ENCODE measurements around the gene TMEM127.

Gene TMEM127

GRCh38 chr2:96254571-96254970 lies 11.2 kb downstream of the TMEM127 start:
- H3K27ac ChIP-seq (ENCODE audit: low read depth in 2 of 2, low read length in 2 of 2), result no peak overlapping the region
- no peaks in the 10 kb centered on the region for H3K9me3 ChIP-seq (ENCODE audit: control insufficient read depth in 2 of 2, low read length in 2 of 2)
- peaks cover 39 to 61% of the 10 kb centered on the region in 2 donors for H3K36me3 ChIP-seq (ENCODE audit: control insufficient read depth in 2 of 2, insufficient read depth in 2 of 2, low read length in 2 of 2)

GRCh38 chr2:96253006-96253405 lies 12.8 kb downstream of the TMEM127 start:
- Histone ChIP-seq H3K36me3 (ENCODE audit: control insufficient read depth in 2 of 2, insufficient read depth in 2 of 2, low read length in 2 of 2) (peaks cover 39 to 51% of the 10 kb centered on the region in 2 donors), H3K9me3 (ENCODE audit: control insufficient read depth in 2 of 2, low read length in 2 of 2) (no peaks in the 10 kb centered on the region), H3K4me3 (ENCODE audit: low read length in 2 of 2) (no peak overlapping the region), H3K9ac (ENCODE audit: low read depth in 1 of 2, low read length in 2 of 2) (no peak overlapping the region), H3K27me3 (ENCODE audit: control insufficient read depth in 2 of 2, insufficient read depth in 2 of 2, low read length in 2 of 2) (no peaks in the 10 kb centered on the region), H3K4me1 (ENCODE audit: control insufficient read depth in 2 of 2, insufficient read depth in 2 of 2, low read length in 2 of 2) (no peaks in the 10 kb centered on the region), H3K27ac (ENCODE audit: low read depth in 2 of 2, low read length in 2 of 2) (no peak overlapping the region)

More at GRCh38 chr2:96254571-96254970, 11.2 kb downstream of the TMEM127 start:
- H3K27me3 ChIP-seq (ENCODE audit: control insufficient read depth in 2 of 2, insufficient read depth in 2 of 2, low read length in 2 of 2), result no peaks in the 10 kb centered on the region
- peak overlapping the region in 1 of 2 donors; percentile 11 for H3K4me3 ChIP-seq (ENCODE audit: low read length in 2 of 2)
- H3K9ac ChIP-seq (ENCODE audit: low read depth in 1 of 2, low read length in 2 of 2), result peak overlapping the region in 1 of 2 donors; percentile 8
- peaks cover 8 to 9% of the 10 kb centered on the region in 2 donors for H3K4me1 ChIP-seq (ENCODE audit: control insufficient read depth in 2 of 2, insufficient read depth in 2 of 2, low read length in 2 of 2)

GRCh38 chr2:96252526-96252925 lies 13.3 kb downstream of the TMEM127 start:
- H3K4me3 ChIP-seq (ENCODE audit: low read length in 2 of 2), result no peak overlapping the region
- no peak overlapping the region for H3K27ac ChIP-seq (ENCODE audit: low read depth in 2 of 2, low read length in 2 of 2)
- H3K9ac ChIP-seq (ENCODE audit: low read depth in 1 of 2, low read length in 2 of 2), result no peak overlapping the region
- H3K9me3 ChIP-seq (ENCODE audit: control insufficient read depth in 2 of 2, low read length in 2 of 2), result no peaks in the 10 kb centered on the region
- H3K27me3 ChIP-seq (ENCODE audit: control insufficient read depth in 2 of 2, insufficient read depth in 2 of 2, low read length in 2 of 2), result no peaks in the 10 kb centered on the region
- no peaks in the 10 kb centered on the region for H3K4me1 ChIP-seq (ENCODE audit: control insufficient read depth in 2 of 2, insufficient read depth in 2 of 2, low read length in 2 of 2)
- H3K36me3 ChIP-seq (ENCODE audit: control insufficient read depth in 2 of 2, insufficient read depth in 2 of 2, low read length in 2 of 2), result peaks cover 39 to 51% of the 10 kb centered on the region in 2 donors

DNA sequence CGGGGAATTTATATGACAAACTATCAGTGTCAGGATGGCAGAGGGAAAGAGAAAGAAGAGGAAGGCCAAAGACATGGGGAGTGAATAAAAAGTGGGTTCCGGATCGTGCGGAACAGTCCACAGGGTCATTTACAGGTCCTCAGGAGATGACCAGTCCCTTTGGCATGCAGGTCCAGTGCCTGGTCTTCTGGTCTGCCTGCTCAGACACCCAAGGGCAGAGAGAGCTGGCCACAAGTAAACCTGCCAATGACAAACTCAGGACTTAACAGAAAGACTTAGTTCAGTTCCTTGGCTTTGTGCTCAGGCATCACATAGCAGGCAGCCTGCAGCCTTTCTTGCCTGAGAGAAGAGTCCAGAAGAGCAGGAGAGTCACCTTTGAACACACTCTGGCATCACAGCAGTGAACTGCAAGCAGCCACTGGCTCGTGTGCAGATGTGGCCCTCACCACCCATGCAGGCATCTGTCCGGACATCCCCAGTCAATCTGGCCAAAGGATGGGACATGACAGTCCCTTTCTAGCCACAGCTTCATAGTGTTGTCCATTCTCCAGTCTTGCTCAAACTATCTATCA lies 14.0 kb downstream of the TMEM127 start:
- Histone ChIP-seq H3K9ac (ENCODE audit: low read depth in 1 of 2, low read length in 2 of 2) (no peak overlapping the region), H3K36me3 (ENCODE audit: control insufficient read depth in 2 of 2, insufficient read depth in 2 of 2, low read length in 2 of 2) (peaks cover 39 to 50% of the 10 kb centered on the region in 2 donors), H3K4me3 (ENCODE audit: low read length in 2 of 2) (no peak overlapping the region), H3K27ac (ENCODE audit: low read depth in 2 of 2, low read length in 2 of 2) (no peak overlapping the region), H3K27me3 (ENCODE audit: control insufficient read depth in 2 of 2, insufficient read depth in 2 of 2, low read length in 2 of 2) (no peaks in the 10 kb centered on the region), H3K9me3 (ENCODE audit: control insufficient read depth in 2 of 2, low read length in 2 of 2) (no peaks in the 10 kb centered on the region), H3K4me1 (ENCODE audit: control insufficient read depth in 2 of 2, insufficient read depth in 2 of 2, low read length in 2 of 2) (no peaks in the 10 kb centered on the region)

DNA sequence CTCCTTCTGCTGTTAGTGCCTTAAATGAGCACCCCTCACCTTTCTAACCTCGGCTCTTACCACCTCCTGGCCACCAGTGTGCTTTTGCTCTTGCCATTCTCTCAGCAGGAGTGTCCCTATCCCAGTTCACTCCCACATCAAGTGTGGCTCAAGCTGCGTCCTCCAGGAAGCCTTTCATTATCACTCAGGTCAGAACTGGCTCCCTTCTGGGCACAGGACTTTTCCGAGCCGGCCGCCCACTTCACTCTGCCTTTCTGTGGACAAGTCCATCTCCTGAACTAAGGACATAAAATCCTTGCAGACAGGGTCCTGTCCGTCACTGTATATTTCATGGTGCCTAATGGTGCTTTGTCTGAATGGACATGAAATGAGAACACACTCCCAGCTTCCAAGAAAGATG lies 15.6 kb downstream of the TMEM127 start:
- Histone ChIP-seq H3K27ac (ENCODE audit: low read depth in 2 of 2, low read length in 2 of 2) (no peak overlapping the region), H3K9me3 (ENCODE audit: control insufficient read depth in 2 of 2, low read length in 2 of 2) (no peaks in the 10 kb centered on the region), H3K27me3 (ENCODE audit: control insufficient read depth in 2 of 2, insufficient read depth in 2 of 2, low read length in 2 of 2) (no peaks in the 10 kb centered on the region), H3K9ac (ENCODE audit: low read depth in 1 of 2, low read length in 2 of 2) (no peak overlapping the region), H3K4me3 (ENCODE audit: low read length in 2 of 2) (no peak overlapping the region), H3K4me1 (ENCODE audit: control insufficient read depth in 2 of 2, insufficient read depth in 2 of 2, low read length in 2 of 2) (no peaks in the 10 kb centered on the region), H3K36me3 (ENCODE audit: control insufficient read depth in 2 of 2, insufficient read depth in 2 of 2, low read length in 2 of 2) (peaks cover 34 to 39% of the 10 kb centered on the region in 2 donors)

DNA sequence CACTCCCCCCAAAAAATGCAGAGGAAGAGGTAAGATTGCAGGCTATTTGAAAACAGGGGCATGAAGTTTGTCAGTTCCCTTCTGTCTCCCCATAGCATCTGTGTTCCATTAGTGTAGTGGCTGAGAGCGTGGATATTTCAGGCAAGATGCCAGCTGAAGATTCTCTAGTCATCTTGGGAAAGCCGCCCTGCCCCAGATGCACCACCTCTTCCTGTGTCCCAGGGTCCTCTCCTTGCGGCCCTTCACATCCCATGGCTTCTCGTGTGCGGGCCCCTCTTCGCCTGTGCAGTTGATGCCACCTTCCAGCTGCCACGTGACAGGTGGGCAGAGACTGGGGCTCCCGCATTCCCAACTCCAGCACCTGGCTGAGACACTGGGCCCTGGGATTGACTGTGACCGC lies 16.1 kb downstream of the TMEM127 start:
- H3K36me3 ChIP-seq (ENCODE audit: control insufficient read depth in 2 of 2, insufficient read depth in 2 of 2, low read length in 2 of 2), result peaks cover 29 to 34% of the 10 kb centered on the region in 2 donors
- no peaks in the 10 kb centered on the region for H3K4me1 ChIP-seq (ENCODE audit: control insufficient read depth in 2 of 2, insufficient read depth in 2 of 2, low read length in 2 of 2)
- H3K9me3 ChIP-seq (ENCODE audit: control insufficient read depth in 2 of 2, low read length in 2 of 2), result no peaks in the 10 kb centered on the region
- H3K4me3 ChIP-seq (ENCODE audit: low read length in 2 of 2), result no peak overlapping the region
- no peak overlapping the region for H3K9ac ChIP-seq (ENCODE audit: low read depth in 1 of 2, low read length in 2 of 2)
- no peaks in the 10 kb centered on the region for H3K27me3 ChIP-seq (ENCODE audit: control insufficient read depth in 2 of 2, insufficient read depth in 2 of 2, low read length in 2 of 2)
- no peak overlapping the region for H3K27ac ChIP-seq (ENCODE audit: low read depth in 2 of 2, low read length in 2 of 2)

- Histone ChIP-seq H3K36me3 (ENCODE audit: control insufficient read depth in 2 of 2, insufficient read depth in 2 of 2, low read length in 2 of 2) (peaks cover 18 to 24% of the 10 kb centered on the region in 2 donors), H3K9me3 (ENCODE audit: control insufficient read depth in 2 of 2, low read length in 2 of 2) (no peaks in the 10 kb centered on the region), H3K4me1 (ENCODE audit: control insufficient read depth in 2 of 2, insufficient read depth in 2 of 2, low read length in 2 of 2) (no peaks in the 10 kb centered on the region), H3K27ac (ENCODE audit: low read depth in 2 of 2, low read length in 2 of 2) (no peak overlapping the region), H3K9ac (ENCODE audit: low read depth in 1 of 2, low read length in 2 of 2) (no peak overlapping the region), H3K4me3 (ENCODE audit: low read length in 2 of 2) (no peak overlapping the region), H3K27me3 (ENCODE audit: control insufficient read depth in 2 of 2, insufficient read depth in 2 of 2, low read length in 2 of 2) (no peaks in the 10 kb centered on the region)
Measured at GRCh38 chr2:96248624-96249023, 17.2 kb downstream of the TMEM127 start.

DNA sequence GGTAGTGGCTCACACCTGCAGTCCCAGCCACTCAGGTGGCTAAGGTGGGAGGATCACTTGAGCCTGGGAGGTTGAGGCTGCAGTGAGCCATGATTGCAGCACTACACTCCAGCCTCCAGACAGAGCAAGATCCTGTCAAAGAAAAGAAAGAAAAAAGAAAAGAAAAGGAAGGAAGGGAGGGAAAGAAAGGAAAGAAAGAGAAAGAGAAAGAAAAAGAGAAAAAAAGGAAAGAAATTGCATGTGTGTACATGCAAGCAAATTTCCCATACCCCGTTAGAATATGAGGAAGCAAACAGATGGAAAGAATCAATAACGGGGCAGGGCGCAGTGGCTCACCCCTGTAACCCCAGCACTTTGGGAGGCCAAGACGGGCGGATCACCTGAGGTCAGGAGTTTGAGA lies 17.9 kb downstream of the TMEM127 start:
- H3K9ac ChIP-seq (ENCODE audit: low read depth in 1 of 2, low read length in 2 of 2), result no peak overlapping the region

DNA sequence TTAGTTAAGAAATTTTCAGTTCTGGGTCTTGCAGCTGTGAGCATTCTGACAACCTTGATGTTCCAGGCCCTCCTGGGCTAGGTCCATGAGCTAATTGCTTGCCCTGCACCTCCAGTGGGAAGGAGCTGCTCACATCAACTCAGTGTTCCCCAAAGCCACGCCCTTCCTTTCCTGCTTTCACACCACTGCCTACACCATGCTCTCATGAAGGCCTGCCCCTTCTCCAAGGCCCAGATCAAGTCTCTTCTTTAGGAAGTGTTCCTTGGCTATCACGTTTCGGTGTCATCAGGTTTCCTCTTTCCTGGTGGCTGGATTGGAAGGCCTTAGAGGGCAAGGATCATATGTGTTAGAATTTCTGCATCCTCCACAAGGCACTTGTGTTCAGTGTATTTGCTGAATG lies 18.8 kb downstream of the TMEM127 start:
- H3K4me3 ChIP-seq (ENCODE audit: low read length in 2 of 2), result no peak overlapping the region
- H3K9ac ChIP-seq (ENCODE audit: low read depth in 1 of 2, low read length in 2 of 2), result no peak overlapping the region
- peaks cover 4 to 8% of the 10 kb centered on the region in 2 donors for H3K36me3 ChIP-seq (ENCODE audit: control insufficient read depth in 2 of 2, insufficient read depth in 2 of 2, low read length in 2 of 2)
- no peak overlapping the region for H3K27ac ChIP-seq (ENCODE audit: low read depth in 2 of 2, low read length in 2 of 2)
- no peaks in the 10 kb centered on the region for H3K27me3 ChIP-seq (ENCODE audit: control insufficient read depth in 2 of 2, insufficient read depth in 2 of 2, low read length in 2 of 2)
- no peaks in the 10 kb centered on the region for H3K4me1 ChIP-seq (ENCODE audit: control insufficient read depth in 2 of 2, insufficient read depth in 2 of 2, low read length in 2 of 2)
- H3K9me3 ChIP-seq (ENCODE audit: control insufficient read depth in 2 of 2, low read length in 2 of 2), result no peaks in the 10 kb centered on the region

More for the DNA sequence above, 17.9 kb downstream of the TMEM127 start:
- Histone ChIP-seq H3K9me3 (ENCODE audit: control insufficient read depth in 2 of 2, low read length in 2 of 2) (no peaks in the 10 kb centered on the region), H3K27me3 (ENCODE audit: control insufficient read depth in 2 of 2, insufficient read depth in 2 of 2, low read length in 2 of 2) (no peaks in the 10 kb centered on the region), H3K36me3 (ENCODE audit: control insufficient read depth in 2 of 2, insufficient read depth in 2 of 2, low read length in 2 of 2) (peaks cover 11 to 16% of the 10 kb centered on the region in 2 donors), H3K4me1 (ENCODE audit: control insufficient read depth in 2 of 2, insufficient read depth in 2 of 2, low read length in 2 of 2) (no peaks in the 10 kb centered on the region), H3K4me3 (ENCODE audit: low read length in 2 of 2) (no peak overlapping the region), H3K27ac (ENCODE audit: low read depth in 2 of 2, low read length in 2 of 2) (no peak overlapping the region)

DNA sequence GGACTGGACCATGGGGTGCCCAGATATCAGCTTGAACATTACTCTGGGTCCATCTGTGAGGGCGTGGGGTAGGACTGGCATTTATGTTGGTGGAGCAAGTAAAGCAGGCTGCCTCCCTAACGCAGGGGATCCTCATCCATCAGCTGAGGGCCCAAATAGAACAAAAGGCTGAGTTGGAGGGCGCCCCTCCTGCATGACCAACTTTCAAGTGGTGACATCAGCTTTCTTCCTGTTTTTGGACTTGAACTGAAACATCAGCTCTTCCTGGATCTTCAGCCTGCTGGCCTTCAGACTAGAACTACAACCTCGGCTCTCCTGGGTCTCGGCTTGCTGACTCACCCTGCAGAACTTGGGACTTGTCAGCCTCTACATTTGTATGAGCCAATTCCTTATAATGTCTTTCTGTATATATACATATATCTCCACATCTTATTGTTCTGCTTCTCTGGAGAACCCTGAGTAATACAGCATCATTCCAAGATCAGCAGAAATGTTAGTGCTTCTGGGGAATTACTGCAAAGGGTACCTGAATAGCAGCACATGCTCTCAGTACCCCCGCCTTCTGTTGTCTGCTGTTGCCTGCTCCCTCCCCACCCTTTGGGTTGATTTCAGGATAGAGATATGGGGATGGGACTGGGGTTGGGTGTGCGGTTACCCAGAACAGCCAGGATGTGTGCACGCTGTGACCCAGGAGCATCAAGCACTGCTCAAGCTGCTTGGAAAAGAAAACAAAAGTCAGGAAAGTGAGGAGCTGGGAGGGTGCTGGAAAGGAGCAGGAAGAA lies 20.0 kb downstream of the TMEM127 start:
- Histone ChIP-seq H3K27ac (ENCODE audit: low read depth in 2 of 2, low read length in 2 of 2) (no peak overlapping the region), H3K4me3 (ENCODE audit: low read length in 2 of 2) (no peak overlapping the region), H3K9ac (ENCODE audit: low read depth in 1 of 2, low read length in 2 of 2) (no peak overlapping the region), H3K4me1 (ENCODE audit: control insufficient read depth in 2 of 2, insufficient read depth in 2 of 2, low read length in 2 of 2) (peaks cover 0 to 3% of the 10 kb centered on the region in 2 donors), H3K27me3 (ENCODE audit: control insufficient read depth in 2 of 2, insufficient read depth in 2 of 2, low read length in 2 of 2) (no peaks in the 10 kb centered on the region), H3K9me3 (ENCODE audit: control insufficient read depth in 2 of 2, low read length in 2 of 2) (no peaks in the 10 kb centered on the region), H3K36me3 (ENCODE audit: control insufficient read depth in 2 of 2, insufficient read depth in 2 of 2, low read length in 2 of 2) (no peaks in the 10 kb centered on the region)

Measured in mucosa of rectum (tissue), 2 donors.